ENCODE measurements around the gene KCNA5. TPM values are rescaled to one million over a fixed set of nuclear protein-coding genes. Genes with fewer than 3 reads are reported as not detected.

KCNA5 gene
- total RNA-seq, 1 donor, result not detected

DNA sequence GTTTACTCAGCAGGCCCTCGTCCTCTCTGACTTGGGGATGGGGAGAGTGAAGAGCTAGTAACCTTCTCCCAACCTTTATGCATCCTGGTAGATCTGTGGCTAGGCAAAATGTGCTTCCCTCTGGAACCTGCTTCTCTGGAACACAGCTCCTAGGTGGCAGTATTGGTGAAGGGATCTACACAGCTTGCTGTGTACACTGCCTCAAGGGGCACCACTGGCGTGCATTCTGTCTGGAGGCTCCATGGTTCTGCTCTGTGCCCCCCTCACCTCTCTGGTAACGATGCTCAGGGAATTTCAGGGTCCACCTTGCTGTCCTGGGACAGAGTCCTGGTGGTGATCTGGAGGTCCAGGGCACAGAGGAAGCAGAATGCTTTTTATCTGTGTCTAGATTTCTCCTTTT is 43.5 kb upstream of the KCNA5 start:
- Histone ChIP-seq H3K9me3 (ENCODE audit: low read depth, low read length) (no peaks in the 10 kb centered on the region), H3K79me2 (ENCODE audit: insufficient read depth, low read length) (no peaks in the 10 kb centered on the region), H3K4me3 (ENCODE audit: insufficient read depth, low read length) (no peak overlapping the region), H2AFZ (ENCODE audit: low read length) (no peak overlapping the region), H3K4me2 (ENCODE audit: insufficient read depth, low read length) (no peak overlapping the region), H3K27me3 (ENCODE audit: insufficient read depth, low read length) (peaks cover 3% of the 10 kb centered on the region), H3K4me1 (ENCODE audit: insufficient read depth, low read length) (peaks cover 14% of the 10 kb centered on the region), H3K27ac (ENCODE audit: low read depth, low read length) (no peak overlapping the region), H3K36me3 (ENCODE audit: insufficient read depth, low read length) (no peaks in the 10 kb centered on the region), H4K20me1 (ENCODE audit: insufficient read depth, low read length) (no peaks in the 10 kb centered on the region)
- DNase-seq (ENCODE audit: insufficient read length, low spot score, missing footprints), result no peak
- TF ChIP-seq, protein P1, sequence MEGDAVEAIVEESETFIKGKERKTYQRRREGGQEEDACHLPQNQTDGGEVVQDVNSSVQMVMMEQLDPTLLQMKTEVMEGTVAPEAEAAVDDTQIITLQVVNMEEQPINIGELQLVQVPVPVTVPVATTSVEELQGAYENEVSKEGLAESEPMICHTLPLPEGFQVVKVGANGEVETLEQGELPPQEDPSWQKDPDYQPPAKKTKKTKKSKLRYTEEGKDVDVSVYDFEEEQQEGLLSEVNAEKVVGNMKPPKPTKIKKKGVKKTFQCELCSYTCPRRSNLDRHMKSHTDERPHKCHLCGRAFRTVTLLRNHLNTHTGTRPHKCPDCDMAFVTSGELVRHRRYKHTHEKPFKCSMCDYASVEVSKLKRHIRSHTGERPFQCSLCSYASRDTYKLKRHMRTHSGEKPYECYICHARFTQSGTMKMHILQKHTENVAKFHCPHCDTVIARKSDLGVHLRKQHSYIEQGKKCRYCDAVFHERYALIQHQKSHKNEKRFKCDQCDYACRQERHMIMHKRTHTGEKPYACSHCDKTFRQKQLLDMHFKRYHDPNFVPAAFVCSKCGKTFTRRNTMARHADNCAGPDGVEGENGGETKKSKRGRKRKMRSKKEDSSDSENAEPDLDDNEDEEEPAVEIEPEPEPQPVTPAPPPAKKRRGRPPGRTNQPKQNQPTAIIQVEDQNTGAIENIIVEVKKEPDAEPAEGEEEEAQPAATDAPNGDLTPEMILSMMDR (IDR thresholded peaks at IDR 0.05; ENCODE audit: extremely low read depth, low read depth, low read length), result no peak

DNA sequence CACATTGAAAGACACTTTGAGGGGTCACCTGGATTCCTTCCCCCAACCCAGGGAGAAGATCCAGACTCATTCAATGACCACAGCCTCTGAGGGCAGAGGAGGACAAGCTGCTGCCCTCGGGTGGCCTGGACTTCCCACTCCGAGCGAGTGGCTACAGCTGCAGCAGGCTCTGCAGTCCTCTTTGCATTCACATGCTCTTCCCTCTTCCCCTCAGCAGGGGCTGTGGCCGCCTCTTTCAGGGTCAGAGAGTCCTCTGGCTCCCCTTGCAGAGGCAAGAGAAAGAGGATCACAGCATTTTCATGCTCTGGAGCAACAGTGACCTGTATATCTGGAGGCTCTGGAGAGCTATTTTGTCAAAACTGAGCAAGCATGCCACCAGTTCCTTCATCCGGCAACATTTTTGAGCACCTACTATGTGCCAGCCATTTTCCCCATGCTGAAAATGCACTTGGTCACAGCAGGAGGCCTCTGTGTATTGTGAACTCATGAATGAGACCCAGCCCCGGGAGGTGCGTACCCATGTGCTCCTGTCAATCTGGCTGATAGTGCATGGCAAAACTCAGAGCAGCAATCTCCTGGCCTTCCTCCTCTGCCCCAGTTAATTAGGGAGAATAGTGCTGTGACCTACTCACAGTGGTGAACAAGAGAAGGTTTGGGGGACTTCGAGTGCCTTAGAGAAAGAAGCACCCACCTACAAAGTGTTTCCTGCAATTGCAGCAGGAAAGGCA is 42.9 kb upstream of the KCNA5 start:
- no peak overlapping the region for H2AFZ ChIP-seq (ENCODE audit: low read length)
- TF ChIP-seq, protein P1 (IDR thresholded peaks at IDR 0.05; ENCODE audit: extremely low read depth, low read depth, low read length), result no peak
- no peaks in the 10 kb centered on the region for H3K79me2 ChIP-seq (ENCODE audit: insufficient read depth, low read length)
- H3K4me1 ChIP-seq (ENCODE audit: insufficient read depth, low read length), result peaks cover 14% of the 10 kb centered on the region
- no peaks in the 10 kb centered on the region for H3K9me3 ChIP-seq (ENCODE audit: low read depth, low read length)
- H4K20me1 ChIP-seq (ENCODE audit: insufficient read depth, low read length), result no peaks in the 10 kb centered on the region
- DNase-seq (ENCODE audit: insufficient read length, low spot score, missing footprints), result peak; percentile 10
- peaks cover 3% of the 10 kb centered on the region for H3K27me3 ChIP-seq (ENCODE audit: insufficient read depth, low read length)
- H3K4me2 ChIP-seq (ENCODE audit: insufficient read depth, low read length), result no peak overlapping the region
- H3K36me3 ChIP-seq (ENCODE audit: insufficient read depth, low read length), result no peaks in the 10 kb centered on the region
- H3K27ac ChIP-seq (ENCODE audit: low read depth, low read length), result no peak overlapping the region
- no peak overlapping the region for H3K4me3 ChIP-seq (ENCODE audit: insufficient read depth, low read length)

DNA sequence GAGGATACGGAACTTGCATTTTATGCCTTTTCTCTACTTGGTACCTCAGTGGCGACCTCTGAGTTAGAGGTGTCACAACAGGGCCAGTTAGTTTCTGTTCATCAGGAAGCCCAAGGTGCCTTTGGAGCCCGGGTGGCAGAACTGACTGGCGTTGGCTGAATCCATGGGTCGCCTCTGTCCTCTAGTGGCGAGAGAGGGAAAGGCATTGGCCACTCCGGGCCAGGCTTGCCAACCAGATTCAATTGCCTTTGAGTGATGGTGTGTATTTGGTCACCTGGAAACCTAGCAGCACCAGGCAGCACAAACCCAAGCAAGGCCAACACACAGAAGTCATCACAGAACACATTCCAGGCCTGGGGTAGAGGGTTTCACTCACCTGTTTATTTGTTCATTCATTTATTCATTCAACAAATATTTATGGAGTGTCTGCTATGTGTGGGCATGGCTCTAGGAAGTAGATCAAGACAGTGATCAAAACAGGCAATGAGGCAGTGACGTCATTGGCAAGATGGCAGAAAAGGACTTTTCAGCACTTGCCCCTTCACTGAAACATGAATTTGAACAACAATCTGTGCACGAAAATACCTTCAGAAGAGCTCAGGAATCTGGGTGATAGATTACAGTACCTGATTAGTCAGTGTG is 40.5 kb upstream of the KCNA5 start:
- peak; percentile 86 for DNase-seq (ENCODE audit: insufficient read length, low spot score, missing footprints)
- Histone ChIP-seq H3K4me2 (ENCODE audit: insufficient read depth, low read length) (no peak overlapping the region), H2AFZ (ENCODE audit: low read length) (no peak overlapping the region), H3K36me3 (ENCODE audit: insufficient read depth, low read length) (no peaks in the 10 kb centered on the region), H3K4me1 (ENCODE audit: insufficient read depth, low read length) (peaks cover 6% of the 10 kb centered on the region), H3K79me2 (ENCODE audit: insufficient read depth, low read length) (no peaks in the 10 kb centered on the region), H3K4me3 (ENCODE audit: insufficient read depth, low read length) (no peak overlapping the region), H3K27ac (ENCODE audit: low read depth, low read length) (no peak overlapping the region), H4K20me1 (ENCODE audit: insufficient read depth, low read length) (no peaks in the 10 kb centered on the region), H3K9me3 (ENCODE audit: low read depth, low read length) (no peaks in the 10 kb centered on the region), H3K27me3 (ENCODE audit: insufficient read depth, low read length) (peaks cover 3% of the 10 kb centered on the region)
- TF ChIP-seq, protein P1 (IDR thresholded peaks at IDR 0.05; ENCODE audit: extremely low read depth, low read depth, low read length), result peak; percentile 97

DNA sequence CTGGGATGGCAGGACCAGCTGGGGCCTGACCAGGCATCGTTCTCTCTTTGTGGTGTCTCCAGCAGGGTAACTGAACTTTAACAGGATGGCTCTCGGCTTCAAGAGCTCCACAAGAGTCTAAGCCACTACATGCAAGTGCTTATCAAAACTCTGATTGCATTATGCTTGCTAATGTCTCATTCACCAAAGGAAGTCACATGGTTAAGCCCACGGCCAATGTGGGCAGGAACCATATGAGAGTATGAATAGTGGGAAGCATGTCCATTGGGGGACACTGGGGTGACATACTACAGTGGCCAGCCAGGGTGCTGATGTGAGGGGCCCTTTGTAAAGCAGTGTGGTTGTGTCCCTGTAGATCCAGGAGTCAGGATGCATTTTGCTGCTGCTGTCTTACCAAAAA is 35.0 kb upstream of the KCNA5 start:
- no peak overlapping the region for H3K4me3 ChIP-seq (ENCODE audit: insufficient read depth, low read length)
- H3K4me1 ChIP-seq (ENCODE audit: insufficient read depth, low read length), result no peaks in the 10 kb centered on the region
- H4K20me1 ChIP-seq (ENCODE audit: insufficient read depth, low read length), result no peaks in the 10 kb centered on the region
- H3K9me3 ChIP-seq (ENCODE audit: low read depth, low read length), result no peaks in the 10 kb centered on the region
- H2AFZ ChIP-seq (ENCODE audit: low read length), result no peak overlapping the region
- H3K4me2 ChIP-seq (ENCODE audit: insufficient read depth, low read length), result no peak overlapping the region
- no peak overlapping the region for H3K27ac ChIP-seq (ENCODE audit: low read depth, low read length)
- no peaks in the 10 kb centered on the region for H3K36me3 ChIP-seq (ENCODE audit: insufficient read depth, low read length)
- DNase-seq (ENCODE audit: insufficient read length, low spot score, missing footprints), result no peak
- H3K27me3 ChIP-seq (ENCODE audit: insufficient read depth, low read length), result no peaks in the 10 kb centered on the region
- H3K79me2 ChIP-seq (ENCODE audit: insufficient read depth, low read length), result no peaks in the 10 kb centered on the region
- TF ChIP-seq, protein P1 (IDR thresholded peaks at IDR 0.05; ENCODE audit: extremely low read depth, low read depth, low read length), result no peak
